ENCODE measurements around the gene SLC25A21.
"Not testable (repeated sequence)": the region's sequence is repeated elsewhere in the genome, so short reads cannot be mapped to it uniquely, and the experiment has no call there.

SLC25A21 gene

GRCh38 chr14:36750244-36750643 is 422.2 kb downstream of the SLC25A21 start:
- DNase-seq = no peak

- no peak for DNase-seq
These were observed 423.7 kb downstream of the SLC25A21 start for GRCh38 chr14:36748610-36749213.

GRCh38 chr14:36747411-36748184 is 424.8 kb downstream of the SLC25A21 start:
- DNase-seq = no peak

GRCh38 chr14:36746872-36747271 is 425.5 kb downstream of the SLC25A21 start:
- no peak for DNase-seq

- DNase-seq = no peak
These were observed 430.5 kb downstream of the SLC25A21 start for GRCh38 chr14:36741858-36742257.

- DNase-seq = no peak
These were observed 434.1 kb downstream of the SLC25A21 start for GRCh38 chr14:36738269-36738668.

- no peak for DNase-seq
These were observed 446.3 kb downstream of the SLC25A21 start for GRCh38 chr14:36726128-36726527.

GRCh38 chr14:36724162-36724561 is 448.2 kb downstream of the SLC25A21 start:
- DNase-seq = no peak

GRCh38 chr14:36723530-36723929 is 448.9 kb downstream of the SLC25A21 start:
- DNase-seq = no peak

GRCh38 chr14:36721877-36722276 is 450.5 kb downstream of the SLC25A21 start:
- no peak for DNase-seq

GRCh38 chr14:36720657-36721056 is 451.7 kb downstream of the SLC25A21 start:
- no peak for DNase-seq

GRCh38 chr14:36719823-36720222 is 452.6 kb downstream of the SLC25A21 start:
- no peak for DNase-seq

- DNase-seq = no peak
These were observed 454.2 kb downstream of the SLC25A21 start for GRCh38 chr14:36718216-36718615.

- DNase-seq = no peak
These were observed 455.0 kb downstream of the SLC25A21 start for GRCh38 chr14:36717363-36717762.

- no peak for DNase-seq
These were observed 455.7 kb downstream of the SLC25A21 start for GRCh38 chr14:36716614-36717184.

GRCh38 chr14:36713960-36714703 is 458.3 kb downstream of the SLC25A21 start:
- no peak for DNase-seq

GRCh38 chr14:36707570-36707969 is 464.8 kb downstream of the SLC25A21 start:
- DNase-seq = no peak

- DNase-seq = no peak
These were observed 469.9 kb downstream of the SLC25A21 start for GRCh38 chr14:36702474-36702873.

GRCh38 chr14:36701132-36701531 is 471.3 kb downstream of the SLC25A21 start:
- DNase-seq = no peak

- no peak for DNase-seq
These were observed 471.8 kb downstream of the SLC25A21 start for GRCh38 chr14:36700651-36701050.

- DNase-seq = not testable (repeated sequence)
These were observed 473.0 kb downstream of the SLC25A21 start for GRCh38 chr14:36699420-36699819.

GRCh38 chr14:36690311-36691040 is 481.9 kb downstream of the SLC25A21 start:
- DNase-seq = no peak

- no peak for DNase-seq
These were observed 487.5 kb downstream of the SLC25A21 start for GRCh38 chr14:36684946-36685345.

All from T1000 (cell line).